SK-N-SH (cell line): Measurements from ENCODE around the gene CTCF. TPM values are rescaled to one million over a fixed set of nuclear protein-coding genes. Genes with fewer than 3 reads are reported as not detected.

Experiments used
- CTCF ChIA-PET: fragments of 300-600, 350-600 bp; formaldehyde crosslinking; extraction: SDS; loops from one replicate; lab custom pipeline; 2021; lab: Yijun Ruan, JAX
- POLR2A ChIA-PET: fragments of 350-600 bp; sonication (Branson Sonifier 250); formaldehyde crosslinking; extraction: SDS; loops from one replicate; lab custom pipeline; 2020; ENCODE audit warnings: antibody characterized with exemption, inconsistent platforms; lab: Yijun Ruan, JAX
- DNase-seq: peaks from one replicate; pipeline ENCODE4 v3.0.0; 2012
- H2AFZ ChIP-seq: fragments of 200-600 bp; sonication (generic); 2 replicates; pipeline ENCODE4 v1.8.1; 2016; ENCODE audit warnings: antibody characterized with exemption, mild to moderate bottlenecking, low read depth
- H3F3A ChIP-seq: fragments of 200-600 bp; sonication (generic); replicated peaks from 2 replicates; pipeline ENCODE3; 2016; ENCODE audit warnings: antibody characterized with exemption, mild to moderate bottlenecking; ENCODE audit not compliant: insufficient read depth
- H3K27ac ChIP-seq, 2 experiments: fragments of 200-500 bp in 1 of 2; fragments of 200-600 bp in 1 of 2; sonication (Bioruptor generic) in 1 of 2; sonication (generic), shearing (Covaris generic) in 1 of 2; 2 replicates each; pipeline versions ENCODE4 v1.5.1 to v1.6.1; 2014 to 2016; ENCODE audit warnings: low read depth in 2 of 2, inconsistent platforms in 1 of 2, low read length in 1 of 2, mild to moderate bottlenecking in 1 of 2, mixed read lengths in 1 of 2
- H3K27me3 ChIP-seq: fragments of 200-600 bp; sonication (generic), shearing (Covaris generic); 2 replicates; pipeline ENCODE4 v1.6.1; 2016; ENCODE audit warnings: mixed run types; ENCODE audit not compliant: insufficient read depth
- H3K36me3 ChIP-seq, 2 experiments: fragments of 200-500 bp in 1 of 2; fragments of 200-600 bp in 1 of 2; sonication (Bioruptor generic) in 1 of 2; sonication (generic) in 1 of 2; replicated peaks in 1 of 2; 2 replicates each; pipeline versions ENCODE3 to v1.5.1; 2014 to 2016; ENCODE audit warnings: low read length in 1 of 2, mild to moderate bottlenecking in 1 of 2; ENCODE audit not compliant: insufficient read depth in 2 of 2, control insufficient read depth in 1 of 2
- H3K4me1 ChIP-seq, 2 experiments: fragments of 200-500 bp in 1 of 2; fragments of 200-600 bp in 1 of 2; sonication (Bioruptor generic) in 1 of 2; sonication (generic), shearing (Covaris generic) in 1 of 2; 2 replicates each; pipeline versions ENCODE4 v1.5.1 to v1.6.1; 2014 to 2016; ENCODE audit warnings: low read depth in 1 of 2, low read length in 1 of 2, mixed run types in 1 of 2; ENCODE audit not compliant: insufficient read depth in 2 of 2, control insufficient read depth in 1 of 2
- H3K4me2 ChIP-seq: fragments of 200-600 bp; sonication (generic), shearing (Covaris generic); 2 replicates; pipeline ENCODE4 v1.6.1; 2017; ENCODE audit warnings: mixed run types
- H3K4me3 ChIP-seq, 2 experiments: fragments of 200-500 bp in 1 of 2; fragments of 200-600 bp in 1 of 2; sonication (Bioruptor generic) in 1 of 2; sonication (generic), shearing (Covaris generic) in 1 of 2; 2 replicates each; pipeline versions ENCODE4 v1.5.1 to v1.8.1; 2014 to 2016; ENCODE audit warnings: low read depth in 2 of 2, inconsistent platforms in 1 of 2, low read length in 1 of 2, mild to moderate bottlenecking in 1 of 2, mixed read lengths in 1 of 2, moderate library complexity in 1 of 2
- H3K79me2 ChIP-seq: fragments of 200-600 bp; sonication (generic); 2 replicates; pipeline ENCODE4 v1.8.1; 2017; ENCODE audit warnings: mild to moderate bottlenecking; ENCODE audit not compliant: insufficient read depth
- H3K9ac ChIP-seq: fragments of 200-600 bp; sonication (generic); 2 replicates; pipeline ENCODE4 v1.6.1; 2017; ENCODE audit warnings: mixed run types
- H3K9me2 ChIP-seq: fragments of 200-600 bp; sonication (generic); 2 replicates; pipeline ENCODE4 v1.6.1; 2017; ENCODE audit warnings: mixed run types
- H3K9me3 ChIP-seq: fragments of 200-600 bp; sonication (generic); 2 replicates; pipeline ENCODE4 v1.6.1; 2017; ENCODE audit warnings: mixed run types, mild to moderate bottlenecking, moderate library complexity
- H4K20me1 ChIP-seq: fragments of 200-600 bp; sonication (generic); 2 replicates; pipeline ENCODE4 v1.6.1; 2017; ENCODE audit warnings: mild to moderate bottlenecking, mixed run types; ENCODE audit not compliant: insufficient read depth
- FOXJ3 ChIP-seq: sonication (generic); formaldehyde crosslinking; IDR thresholded peaks from 2 replicates; pipeline ENCODE4 v1.5.1; 2020; ENCODE audit warnings: mild to moderate bottlenecking, missing genetic modification reagents
- FOXM1 ChIP-seq: IDR thresholded peaks from 2 replicates; pipeline ENCODE4 v1.4.0; 2012; ENCODE audit warnings: low read depth, mild to moderate bottlenecking
- GATA2 ChIP-seq: sonication (generic); formaldehyde crosslinking; IDR thresholded peaks from 2 replicates; pipeline ENCODE4 v1.5.0; 2020; ENCODE audit warnings: mild to moderate bottlenecking, missing genetic modification reagents
- MEF2A ChIP-seq: IDR thresholded peaks from 2 replicates; pipeline ENCODE4 v1.4.0; 2012; ENCODE audit warnings: low read depth, borderline replicate concordance
- MXI1 ChIP-seq: IDR thresholded peaks from 2 replicates; pipeline ENCODE4 v1.6.1; 2012; ENCODE audit warnings: mild to moderate bottlenecking, low read depth, low read length, improper control_type of control experiment
- SMC3 ChIP-seq: IDR thresholded peaks from 2 replicates; pipeline ENCODE4 v1.6.1; 2012; ENCODE audit warnings: low read depth, low read length, improper control_type of control experiment
- TAF1 ChIP-seq: IDR thresholded peaks from 2 replicates; pipeline ENCODE4 v1.6.1; 2012; ENCODE audit warnings: low read depth, mild to moderate bottlenecking, low read length, moderate library complexity, borderline replicate concordance
- TCF12 ChIP-seq: IDR thresholded peaks from 2 replicates; pipeline ENCODE4 v1.4.0; 2012
- WGBS: methylation state at CpG from one replicate; pipeline ENCODE4 v1.1.6; 2017; ENCODE audit warnings: low lambda C conversion rate; 5-methylcytosine and 5-hydroxymethylcytosine counted together
- polyA plus RNA-seq, 3 experiments: library from polyadenylated mRNA; depleted of rRNA; stranded (reverse); fragments of >200 nt; gene quantifications; 2 replicates each; pipeline ENCODE4 v1.2.3, GENCODE V29; 2012
- TF ChIP-seq, protein P1 (sequence below): IDR thresholded peaks from 2 replicates; pipeline ENCODE4 v1.4.0; 2012; ENCODE audit warnings: low read depth

The CTCF gene
- polyA plus RNA-seq, 1 of the 3 experiments (the other 2 are of a cell fraction): 19.6 TPM

- TF ChIP-seq FOXM1 (no peak), GATA2 (CRISPR knock-in tag) (no peak), TCF12 (no peak)
Measured at GRCh38 chr16:67580202-67580601, 17.9 kb downstream of the CTCF start (continued).

DNA sequence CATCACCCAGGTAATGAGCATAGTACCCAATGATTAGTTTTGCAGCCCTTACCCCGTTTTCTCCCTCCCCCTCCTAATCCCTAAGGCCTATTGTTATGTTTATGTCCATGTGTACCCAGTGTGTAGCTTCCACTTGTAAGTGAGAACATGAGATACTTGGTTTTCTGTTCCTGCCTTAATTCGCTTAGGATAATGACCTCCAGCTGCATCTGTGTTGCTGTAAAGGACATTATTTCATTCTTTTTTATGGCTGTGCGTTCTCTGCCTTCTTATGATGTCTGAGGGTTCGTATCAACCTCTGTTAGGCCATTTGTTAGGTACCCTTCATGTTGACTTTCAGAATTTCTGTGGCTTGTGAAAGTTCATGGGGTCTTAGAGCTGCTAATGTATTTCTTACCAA is 31.0 kb downstream of the CTCF start:
- ChIA-PET CTCF (interaction anchor here (1.3 to 3.2 kb wide), 2 partner anchors 31 to 45 kb away, joined by 5 to 19 read pairs; partner anchors contain the start of gene CTCF), POLR2A (interaction anchor here (1.3 kb wide), 1 partner anchor 31 kb away, joined by 3 read pairs; the partner anchor contains the start of gene CTCF)
- Histone ChIP-seq H3K27me3 (no peaks in the 10 kb centered on the region), H3K9me2 (no peaks in the 10 kb centered on the region), H3K79me2 (peaks cover 61% of the 10 kb centered on the region), H3K4me1 (no peaks in the 10 kb centered on the region; a peak in 1 of 4 replicates), H3K4me3 (no peak overlapping the region), H2AFZ (no peak overlapping the region), H3K4me2 (no peak overlapping the region), H3K36me3 (peaks cover 0 to 8% of the 10 kb centered on the region in 2 experiments), H3K9ac (no peak overlapping the region), H3K27ac (peak overlapping the region in 1 of 2 experiments; percentile 11; a peak in 2 of 4 replicates), H3K9me3 (no peaks in the 10 kb centered on the region), H3F3A (peaks cover 24% of the 10 kb centered on the region), H4K20me1 (peaks cover 38% of the 10 kb centered on the region; the same call in 1 of the 2 replicates)
- TF ChIP-seq MXI1: peak; percentile 45; the same call in 1 of the 2 replicates
- TF ChIP-seq, protein P1, sequence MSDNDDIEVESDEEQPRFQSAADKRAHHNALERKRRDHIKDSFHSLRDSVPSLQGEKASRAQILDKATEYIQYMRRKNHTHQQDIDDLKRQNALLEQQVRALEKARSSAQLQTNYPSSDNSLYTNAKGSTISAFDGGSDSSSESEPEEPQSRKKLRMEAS: no peak
- WGBS: 90% methylated on average over 4 of the region's 4 CpGs
- DNase-seq: peak; percentile 27

- TF ChIP-seq MEF2A (no peak), SMC3 (no peak), TCF12 (no peak), FOXJ3 (CRISPR knock-in tag) (no peak), TAF1 (no peak)
- H3K4me3 ChIP-seq: no peak overlapping the region
- peaks cover 0 to 8% of the 10 kb centered on the region in 2 experiments for H3K36me3 ChIP-seq
- CTCF ChIA-PET: interaction anchor here (0.9 to 3.2 kb wide), 3 partner anchors 24 to 45 kb away, joined by 3 to 19 read pairs (median 5); partner anchors contain the start of gene CTCF
- no peaks in the 10 kb centered on the region for H3K9me3 ChIP-seq
- H3K27ac ChIP-seq: peak overlapping the region in 1 of 2 experiments; percentile 11; a peak in 2 of 4 replicates
- no peak overlapping the region for H3K9ac ChIP-seq
- peaks cover 38% of the 10 kb centered on the region; the same call in 1 of the 2 replicates for H4K20me1 ChIP-seq
- no peak overlapping the region for H2AFZ ChIP-seq
- H3K4me1 ChIP-seq: no peaks in the 10 kb centered on the region; a peak in 1 of 4 replicates
- no peaks in the 10 kb centered on the region for H3K27me3 ChIP-seq
- no peak for DNase-seq
- no peaks in the 10 kb centered on the region for H3K9me2 ChIP-seq
- H3K79me2 ChIP-seq: peaks cover 61% of the 10 kb centered on the region
- no peak overlapping the region for H3K4me2 ChIP-seq
- H3F3A ChIP-seq: peaks cover 24% of the 10 kb centered on the region
- POLR2A ChIA-PET: interaction anchor here (1.3 kb wide), 1 partner anchor 31 kb away, joined by 3 read pairs; the partner anchor contains the start of gene CTCF
Measured at GRCh38 chr16:67593701-67594100, 31.4 kb downstream of the CTCF start.
